GM18858 (cell line): ENCODE measurements around the gene PHAF1.

ENCODE experiments used
- ATAC-seq: cut with Tn5 transposase; IDR thresholded peaks from one replicate; pipeline ENCODE4 v1.9.1; 2021; ENCODE audit not compliant: unreplicated experiment

The PHAF1 gene

DNA sequence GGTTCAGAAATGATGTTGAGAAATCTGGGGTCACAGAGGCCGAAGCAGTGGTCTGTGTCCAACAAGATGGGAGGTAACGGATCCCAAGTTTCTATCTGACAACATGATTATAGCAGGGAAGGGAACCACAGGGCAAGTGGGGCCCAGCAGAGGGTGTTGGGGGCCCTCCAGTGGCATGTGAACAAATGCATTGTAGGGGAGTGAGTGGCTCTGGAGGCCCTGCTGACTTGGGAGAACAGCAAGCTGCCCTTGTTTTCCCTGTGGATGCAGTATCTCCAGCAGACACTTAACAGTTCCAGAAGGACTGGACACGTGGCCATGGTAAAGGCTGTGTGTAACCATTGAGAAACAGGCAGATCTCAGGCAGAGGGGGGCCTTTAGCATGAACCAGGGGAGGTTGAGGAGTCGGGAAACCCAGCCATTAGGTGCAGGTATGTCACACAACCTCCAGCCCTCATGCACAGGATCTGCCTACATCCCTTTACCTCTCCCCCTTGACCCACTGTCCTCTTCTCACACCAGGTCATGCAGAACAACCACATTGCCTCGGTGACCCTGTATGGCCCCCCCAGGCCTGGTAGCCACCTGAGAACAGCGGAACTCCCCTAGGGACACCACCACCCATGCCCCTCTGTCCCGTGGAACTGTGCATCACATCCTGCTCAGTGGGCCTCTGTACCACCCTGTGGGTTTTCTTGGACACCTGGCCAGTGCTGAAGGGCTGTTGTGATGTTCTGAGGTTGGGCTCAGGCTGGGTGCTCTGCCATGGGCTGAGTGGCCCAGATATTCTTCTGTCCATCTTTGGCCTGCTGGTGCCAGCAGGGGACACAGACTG is 37.0 kb downstream of the PHAF1 start:
- ATAC-seq: no peak

DNA sequence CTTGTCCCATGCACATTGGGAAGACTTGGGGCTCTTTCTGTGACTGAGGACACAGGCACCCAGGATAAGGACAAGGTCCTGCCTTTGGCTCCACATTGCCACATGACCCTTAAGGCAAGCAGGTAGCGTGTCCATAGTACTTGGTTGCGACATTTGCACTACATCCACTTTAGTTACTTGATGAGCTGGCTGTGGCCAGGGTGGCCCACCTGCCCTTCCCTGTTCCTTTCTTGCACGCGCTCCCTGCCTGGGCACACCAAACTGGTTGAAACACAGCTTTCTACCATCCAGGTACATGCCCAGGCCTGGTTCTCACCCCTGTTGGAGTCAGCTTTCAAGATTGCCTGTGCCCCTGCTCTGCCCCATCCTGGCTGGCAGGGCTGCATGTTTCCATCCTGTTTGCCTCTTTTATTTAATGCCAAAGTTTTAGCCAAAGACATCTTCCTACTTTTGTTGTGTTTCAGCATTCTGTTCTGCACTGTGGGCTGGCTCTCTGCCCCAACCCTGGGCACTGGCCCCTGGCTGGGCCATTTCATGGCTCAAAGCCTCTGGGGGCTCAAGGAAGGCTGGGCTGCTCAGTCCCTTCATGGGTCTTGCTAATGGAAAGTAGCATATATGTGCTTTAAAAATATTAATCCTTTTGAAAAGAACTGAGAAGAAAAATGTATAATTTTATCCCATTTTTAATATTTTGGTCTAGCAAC is 37.8 kb downstream of the PHAF1 start:
- no peak for ATAC-seq

DNA sequence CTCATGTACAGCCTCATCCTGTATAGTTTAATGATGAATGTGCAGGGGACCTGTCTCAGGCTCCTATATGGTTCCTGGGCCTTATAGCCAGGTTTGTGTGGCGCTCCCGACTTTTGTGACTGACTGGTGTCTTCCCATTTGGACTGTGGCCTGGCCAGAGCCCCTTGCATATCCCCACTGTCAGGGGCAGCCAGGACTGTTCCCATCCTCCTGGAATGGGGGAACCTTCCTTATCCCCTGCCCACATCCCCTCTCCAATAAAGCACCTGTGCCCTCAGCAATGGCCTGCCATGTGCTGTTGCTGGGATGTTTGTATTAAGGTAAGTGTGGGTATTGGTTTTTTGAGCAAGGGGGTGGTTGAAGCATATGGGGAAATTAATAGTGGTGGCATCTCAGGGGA is 38.5 kb downstream of the PHAF1 start:
- no peak for ATAC-seq

DNA sequence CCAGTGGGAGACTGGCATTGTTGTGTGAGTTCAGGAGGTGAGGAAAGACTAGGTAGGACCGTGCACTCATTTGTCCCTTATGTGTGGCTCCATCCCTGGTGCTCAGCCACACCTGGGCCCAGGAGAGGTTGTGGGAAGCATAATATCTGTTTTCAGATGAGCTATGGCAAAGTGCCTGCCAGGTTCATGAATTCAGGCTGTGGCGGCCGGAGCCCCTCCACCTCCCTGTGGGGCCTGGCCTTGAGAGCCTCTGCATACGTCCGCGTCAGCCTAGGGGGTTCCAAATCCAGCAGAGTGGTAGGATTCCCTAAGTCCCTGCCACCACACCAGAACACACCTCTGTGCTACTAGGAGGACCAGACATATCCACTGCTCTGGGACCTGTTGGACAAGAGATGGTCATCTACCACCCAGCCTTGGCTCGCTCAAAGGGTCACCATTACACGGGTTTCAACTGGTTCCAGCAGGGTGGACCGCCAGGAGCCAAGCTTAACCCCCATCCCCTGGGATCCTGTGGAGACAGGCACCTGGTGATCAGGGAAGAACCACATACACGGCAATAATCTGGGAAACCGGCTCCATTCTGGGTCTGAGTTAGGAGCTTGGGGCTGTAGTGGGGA is 39.0 kb downstream of the PHAF1 start:
- no peak for ATAC-seq

DNA sequence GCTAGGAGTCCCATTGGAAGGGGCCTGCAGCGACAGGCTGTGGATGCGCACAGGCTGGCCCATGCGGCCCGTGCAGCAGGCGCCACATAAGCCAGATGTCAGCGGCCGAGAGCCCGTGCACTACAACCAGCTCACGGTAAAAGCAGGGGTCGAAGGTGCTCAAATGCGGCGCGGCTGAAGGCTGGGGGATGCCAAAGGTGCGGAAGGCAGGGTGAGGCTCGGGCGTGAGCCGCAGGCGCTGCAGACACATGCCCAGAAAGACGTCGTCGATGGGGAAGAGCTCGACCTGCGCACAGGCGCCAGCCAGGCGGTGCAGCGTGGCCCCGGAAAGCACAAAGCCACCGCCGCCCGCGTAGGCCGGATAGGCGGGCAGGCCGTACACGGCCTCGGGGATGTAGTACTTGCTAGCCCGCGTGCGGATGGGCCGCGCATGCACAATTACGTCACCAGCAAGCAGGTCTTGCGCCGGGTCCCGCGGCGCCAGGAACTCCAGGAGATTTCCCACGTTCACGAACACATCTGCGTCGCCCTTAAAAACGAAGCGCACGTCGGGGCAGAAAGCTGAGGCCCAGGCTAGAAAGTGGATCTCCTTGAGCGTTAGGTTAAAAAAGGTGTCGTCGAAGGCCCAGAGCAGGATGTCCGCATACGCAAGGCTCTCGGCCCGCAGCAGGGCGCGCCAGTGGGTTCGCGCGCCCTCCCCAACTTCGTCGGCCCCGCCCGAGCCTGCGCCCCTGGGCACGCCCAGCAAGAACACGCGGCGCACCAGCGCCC is 39.7 kb downstream of the PHAF1 start:
- ATAC-seq: no peak

DNA sequence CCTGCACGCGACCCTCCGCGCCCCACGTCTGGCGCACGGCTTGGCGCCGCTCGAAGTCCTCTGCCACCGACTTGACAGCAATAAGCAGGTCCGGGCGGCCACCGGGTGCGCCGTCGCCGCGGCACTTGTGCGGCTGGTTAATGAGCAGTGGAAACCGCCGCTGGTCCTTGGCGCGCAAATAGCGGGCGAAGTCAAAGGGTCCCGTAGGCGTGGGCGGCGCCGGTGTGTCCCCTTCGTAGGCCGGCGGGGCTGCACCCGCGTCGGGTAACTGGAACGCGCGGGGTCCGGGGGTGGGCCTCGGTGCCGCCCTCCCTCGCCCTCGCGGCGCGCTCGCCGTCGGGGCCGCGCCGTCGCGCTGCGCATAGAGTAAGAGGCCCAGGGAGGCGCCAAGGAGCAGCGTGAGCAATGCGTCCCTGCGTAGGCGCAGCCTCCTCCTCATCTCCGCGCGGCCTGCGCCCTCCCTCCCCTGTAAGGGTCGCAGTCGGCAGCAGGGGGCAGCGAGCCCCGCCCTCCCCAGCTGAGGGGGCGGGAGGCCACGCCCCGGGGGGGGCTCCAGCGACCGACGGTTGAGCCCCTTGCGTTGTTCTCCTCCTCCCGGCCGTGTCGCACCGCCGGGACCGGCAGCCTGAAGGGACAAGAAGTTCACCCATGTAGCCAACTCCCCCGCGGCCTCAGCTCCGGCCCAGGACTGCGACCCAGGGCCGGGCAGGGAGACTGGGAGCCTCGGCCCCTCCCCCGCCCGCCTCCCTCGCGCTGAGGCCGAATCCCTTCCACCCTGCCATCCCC is 40.5 kb downstream of the PHAF1 start:
- no peak for ATAC-seq

DNA sequence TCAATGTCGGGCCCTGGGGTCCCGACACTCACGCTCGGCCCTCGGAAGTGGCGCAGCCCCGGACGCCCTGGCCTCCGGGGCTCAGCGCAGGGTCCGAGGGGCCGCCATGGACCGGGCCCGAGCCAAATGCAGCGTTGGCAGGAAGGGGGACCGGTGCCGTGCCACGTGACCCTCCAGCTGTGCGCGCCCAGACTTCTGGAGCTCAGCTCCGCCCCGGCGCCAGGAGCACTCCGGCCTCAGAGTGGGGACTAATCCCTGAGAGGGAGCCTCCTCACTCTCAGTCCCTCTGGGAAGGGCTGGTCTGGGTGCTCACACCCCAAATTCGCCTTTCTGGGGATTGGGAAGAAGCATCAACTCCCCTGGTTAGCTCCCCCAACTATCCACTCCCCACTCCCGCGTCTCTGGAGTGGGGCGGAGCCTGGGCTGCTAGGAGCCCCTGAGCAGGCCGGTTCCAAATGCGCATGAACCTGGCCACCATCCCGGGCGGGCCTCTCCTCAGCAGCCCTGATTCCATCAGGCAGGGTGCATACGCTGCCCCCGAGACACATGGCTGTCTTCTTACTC is 41.2 kb downstream of the PHAF1 start, which contains the start of gene B3GNT9:
B3GNT9 (minus strand) TSS at position 166 of the 564 bp plus-strand sequence. CDS start 513 bp downstream, outside the sequence.
- ATAC-seq: no peak

DNA sequence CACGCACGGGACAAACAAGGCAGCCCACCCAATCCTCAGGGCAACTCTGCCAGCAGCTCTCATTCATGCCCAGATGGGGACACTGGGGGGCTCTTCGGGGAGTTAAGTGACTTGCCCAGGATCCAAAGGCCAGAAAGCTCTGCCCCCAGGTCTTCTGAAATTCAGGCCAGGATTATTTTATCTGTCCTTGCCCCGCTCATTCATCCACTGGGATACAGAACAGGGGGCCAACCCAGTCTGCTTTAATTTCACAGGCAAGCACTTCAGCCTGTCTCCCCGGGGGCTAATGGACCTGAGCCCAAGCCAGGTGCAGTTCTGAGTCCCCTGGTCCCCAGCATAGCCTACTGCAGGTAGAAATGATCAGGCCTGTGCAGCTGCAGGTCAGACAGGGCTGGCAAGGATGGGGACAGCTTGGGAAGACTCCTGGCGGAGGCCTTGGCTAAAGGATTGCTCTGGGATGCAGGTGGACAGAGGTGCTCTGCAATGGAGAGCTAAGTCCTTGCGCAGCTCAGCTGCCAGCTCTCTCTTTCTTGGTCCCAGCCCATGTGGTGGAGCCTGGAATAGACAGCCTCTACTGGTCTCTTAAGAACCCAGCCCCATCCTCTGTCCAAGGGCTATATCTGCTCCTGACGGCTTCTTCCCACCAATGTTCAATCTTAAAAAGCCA is 41.8 kb downstream of the PHAF1 start:
- no peak for ATAC-seq

DNA sequence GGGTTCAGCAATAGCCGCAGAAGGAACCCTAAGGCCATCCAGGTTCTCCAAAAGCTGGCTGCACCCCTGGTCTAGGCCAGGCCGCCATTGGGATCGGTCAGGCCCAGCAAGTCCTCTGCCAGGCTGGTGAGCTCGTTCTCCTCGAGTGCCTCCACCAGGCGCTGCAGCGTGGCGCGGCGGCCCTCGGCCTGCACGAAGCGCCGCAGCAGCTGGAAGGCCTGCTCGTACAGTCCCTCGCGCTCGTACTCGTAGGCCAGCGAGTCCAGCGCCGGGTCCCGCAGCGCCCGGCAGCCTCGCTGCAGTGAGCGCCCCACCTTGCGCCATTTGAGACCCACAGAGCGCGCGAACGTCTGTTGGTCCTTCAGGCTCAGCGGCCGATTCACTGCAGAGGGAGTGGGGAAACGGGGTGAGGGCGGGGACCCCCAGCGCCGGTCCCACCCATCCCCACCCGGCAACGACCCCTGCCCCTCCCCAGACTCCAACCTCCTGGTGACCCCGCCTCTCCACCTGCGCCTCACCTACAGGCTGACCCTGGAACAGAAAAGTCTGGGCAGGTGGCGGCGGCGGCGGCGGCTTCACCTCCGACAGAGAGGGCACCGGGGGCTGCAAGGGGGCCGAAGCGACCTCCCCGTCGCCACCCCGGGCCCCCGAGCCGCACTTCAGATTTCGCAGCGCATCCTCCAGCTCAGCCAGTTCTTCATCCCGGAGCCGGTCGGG is 45.0 kb downstream of the PHAF1 start:
- ATAC-seq: no peak

DNA sequence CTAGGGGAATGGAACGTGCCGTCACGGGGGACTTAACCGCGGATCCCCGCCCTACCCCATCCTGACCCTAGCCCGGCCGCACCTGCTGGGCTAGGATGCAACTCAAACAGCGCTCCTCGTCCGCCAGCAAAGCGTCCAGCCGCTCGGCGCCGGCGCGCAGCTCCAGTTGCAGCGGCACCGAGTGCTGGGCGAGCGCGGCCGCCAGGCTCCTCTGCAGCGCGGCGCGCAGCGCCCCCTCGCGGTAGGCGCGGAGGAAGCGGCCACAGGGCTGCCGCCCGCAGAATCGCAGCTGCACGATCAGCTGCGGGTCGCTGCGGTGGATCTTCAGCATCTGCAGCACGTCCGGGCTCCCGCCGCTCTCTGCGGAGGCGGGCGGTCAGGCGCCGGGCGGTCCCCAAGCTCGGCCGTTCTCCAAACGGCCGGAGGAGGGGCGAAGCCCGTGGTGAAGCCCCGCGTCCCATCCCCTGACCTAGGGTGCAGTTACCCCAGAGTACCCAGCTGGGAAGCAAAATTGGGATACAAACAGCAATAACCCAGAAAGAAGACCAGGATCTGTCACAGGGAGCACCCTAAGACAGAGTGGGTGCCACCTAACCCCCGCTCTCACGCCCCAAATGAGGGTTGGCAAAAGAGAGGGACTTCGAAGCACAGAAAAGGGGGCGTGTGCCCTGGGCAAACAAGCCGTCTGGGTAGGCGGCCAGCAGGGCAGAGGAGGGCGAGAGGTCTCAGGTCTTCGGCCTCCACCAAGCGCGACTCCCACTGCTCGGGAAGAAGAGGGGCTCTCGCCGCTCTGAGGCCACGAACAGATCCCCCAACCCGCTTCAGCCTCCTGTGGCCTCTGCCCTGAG is 45.8 kb downstream of the PHAF1 start:
- no peak for ATAC-seq

DNA sequence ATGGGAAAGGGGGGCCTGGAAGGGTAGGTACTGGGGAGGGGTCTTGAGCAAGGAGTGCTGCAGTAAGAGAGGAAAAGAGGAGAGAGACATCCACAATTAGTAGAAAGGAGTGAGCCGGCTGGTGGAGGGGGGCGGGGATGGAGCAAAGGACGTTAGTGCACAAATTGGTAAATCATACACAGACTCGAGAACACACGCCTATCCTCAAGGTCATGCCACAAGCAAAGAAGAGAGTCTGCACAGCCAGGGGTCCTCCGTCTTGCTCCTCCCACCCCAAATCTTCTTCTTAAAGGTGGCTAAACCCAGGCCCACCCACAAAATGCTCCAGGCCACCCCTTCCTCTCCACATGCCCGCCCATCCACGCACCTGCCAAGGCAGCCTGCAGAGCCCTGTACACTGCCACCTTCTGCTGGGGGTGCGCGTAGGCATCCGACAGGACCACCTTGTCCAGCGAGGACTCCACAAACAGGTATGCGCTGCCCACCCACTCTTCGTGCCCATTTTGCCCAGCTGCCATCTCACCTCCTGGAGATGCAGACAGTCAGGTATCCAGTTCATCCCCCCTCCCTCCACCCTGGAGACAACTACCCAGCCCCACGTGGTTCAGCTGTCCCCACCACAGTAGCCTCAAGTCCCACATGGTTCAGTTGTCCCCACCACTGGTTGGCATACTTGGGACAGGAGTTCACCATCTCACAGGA is 46.6 kb downstream of the PHAF1 start:
- ATAC-seq: no peak

DNA sequence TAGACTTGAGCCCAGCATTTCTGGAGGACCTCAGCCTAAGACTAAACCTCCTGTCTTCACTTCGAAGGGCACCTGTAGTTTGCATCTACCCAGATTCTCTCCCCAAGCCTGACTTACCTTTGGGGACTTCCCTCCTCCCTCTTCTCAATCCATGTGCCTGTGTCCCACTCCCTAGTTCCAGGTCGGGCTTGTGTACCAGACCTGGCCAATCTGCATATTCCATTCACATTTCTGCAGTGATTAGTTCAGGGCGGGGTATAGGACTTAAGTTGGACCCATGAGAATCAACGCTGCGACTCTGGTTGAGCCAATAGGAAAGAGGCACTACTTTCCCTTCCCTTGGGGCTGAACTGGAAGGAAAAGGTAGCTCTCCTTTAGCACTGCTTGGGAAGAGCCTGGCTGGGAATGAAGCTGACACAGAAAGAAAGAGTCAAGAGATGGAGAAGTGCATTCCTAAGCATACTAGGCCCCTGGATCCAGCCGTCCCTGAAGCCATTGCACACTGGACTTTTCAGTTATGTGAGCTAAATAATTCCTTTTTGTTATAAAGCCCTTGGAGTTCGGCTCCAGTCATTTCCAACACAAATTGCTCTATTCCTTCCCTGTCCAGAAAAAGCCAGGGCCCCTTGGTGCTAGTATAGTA is 47.5 kb downstream of the PHAF1 start:
- ATAC-seq: no peak

DNA sequence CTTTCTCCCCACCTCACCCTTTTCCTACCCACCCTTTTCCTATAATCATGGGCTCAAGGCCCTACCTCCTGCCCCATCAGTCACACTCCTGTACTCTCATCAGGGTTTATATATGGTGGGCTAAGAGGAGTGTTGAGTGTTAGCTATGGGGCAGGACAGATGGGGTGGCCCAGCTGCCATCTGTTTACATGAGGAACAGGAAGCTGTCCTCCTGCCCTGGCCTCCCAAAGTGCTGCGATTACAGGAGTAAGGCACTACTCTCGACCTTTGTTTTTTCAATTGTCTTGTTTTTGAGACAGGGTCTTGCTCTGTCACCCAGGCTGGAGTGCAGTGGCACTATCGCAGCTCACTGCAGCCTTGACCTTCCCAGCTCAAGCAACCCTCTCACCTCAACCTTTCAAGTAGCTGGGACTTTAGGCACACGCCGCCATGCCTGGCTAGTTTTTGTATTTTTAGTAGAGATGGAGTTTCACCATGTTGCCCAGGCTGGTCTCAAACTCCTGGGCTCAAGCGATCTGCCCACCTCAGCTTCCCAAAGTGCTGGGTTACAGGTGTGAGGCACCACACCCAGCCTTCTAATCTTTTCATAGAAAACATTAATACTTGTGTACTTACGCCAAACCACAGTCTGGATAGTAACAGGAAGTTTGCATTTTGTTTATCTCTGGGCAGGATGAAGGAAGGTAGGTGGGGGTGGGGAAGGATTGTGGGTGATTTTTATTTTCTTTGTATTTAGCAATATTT is 48.3 kb downstream of the PHAF1 start:
- ATAC-seq: no peak

DNA sequence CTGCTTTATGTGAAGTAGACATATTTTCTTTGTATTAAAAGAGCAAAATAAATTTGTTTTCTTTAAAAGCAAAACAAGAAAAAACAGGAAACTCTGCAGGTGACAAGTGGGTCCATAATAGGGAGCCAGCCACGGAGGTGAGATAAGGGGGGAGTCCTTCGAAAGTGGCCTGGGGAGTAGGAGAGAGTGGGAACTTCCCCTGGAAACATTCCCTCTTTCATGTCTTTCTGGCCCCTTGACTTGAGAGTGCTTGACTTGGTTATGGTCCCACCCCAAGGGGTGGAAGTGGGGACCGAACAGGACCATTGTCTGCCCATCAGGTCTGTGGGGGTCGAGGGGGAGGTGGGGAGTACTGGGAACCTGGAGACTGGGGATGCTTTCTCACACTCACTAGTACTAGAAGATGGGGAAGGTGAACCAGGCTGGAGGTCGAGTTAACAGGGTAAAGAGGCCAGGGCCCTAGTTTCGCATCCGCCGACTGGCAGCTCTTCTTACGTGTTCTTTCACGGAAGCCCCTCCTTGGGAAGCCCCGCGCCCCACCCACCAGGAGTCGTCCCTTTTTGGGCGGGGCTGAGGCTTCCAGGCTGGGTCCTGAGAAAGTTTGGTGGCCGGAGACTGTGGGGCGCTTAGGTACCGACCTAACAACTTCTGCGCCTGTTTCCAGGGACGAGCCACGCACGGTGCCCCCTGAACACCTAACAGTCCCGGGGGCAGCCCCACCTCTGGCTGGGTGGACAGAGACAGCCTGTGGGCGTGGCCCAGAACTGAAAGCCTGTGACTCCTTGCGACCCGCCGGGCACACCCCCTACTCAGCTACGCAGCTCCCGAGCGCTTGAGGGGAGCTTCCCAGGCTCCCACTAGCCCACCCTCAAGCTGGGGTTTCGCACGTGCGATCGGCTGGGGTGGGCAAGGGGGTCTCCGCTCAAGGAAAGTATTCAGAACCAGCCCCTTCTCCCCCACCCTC is 49.2 kb downstream of the PHAF1 start:
- ATAC-seq: no peak

DNA sequence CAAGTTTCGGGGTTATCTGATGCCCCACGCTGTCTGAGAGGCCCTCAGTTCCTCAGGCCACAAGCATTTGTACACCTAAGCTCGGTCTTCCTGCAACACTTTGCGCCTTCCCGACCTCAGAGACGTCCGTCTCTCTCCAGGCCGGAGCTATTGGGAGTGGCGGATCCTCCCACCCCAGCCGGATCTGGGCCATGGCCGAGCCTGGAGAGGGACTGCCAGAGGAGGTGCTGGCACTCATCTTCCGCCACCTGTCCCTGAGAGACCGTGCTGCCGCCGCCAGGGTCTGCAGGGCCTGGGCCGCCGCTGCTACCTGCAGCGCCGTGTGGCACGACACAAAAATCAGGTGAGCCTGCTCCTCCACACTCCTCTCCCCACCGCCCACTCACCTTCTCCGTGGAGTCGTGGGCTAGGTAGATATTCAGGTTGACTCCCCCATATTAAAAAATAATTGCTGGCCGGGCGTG is 51.9 kb downstream of the PHAF1 start:
- ATAC-seq: no peak
